Measurements from ENCODE around the gene MTFR1L.

MTFR1L gene

DNA sequence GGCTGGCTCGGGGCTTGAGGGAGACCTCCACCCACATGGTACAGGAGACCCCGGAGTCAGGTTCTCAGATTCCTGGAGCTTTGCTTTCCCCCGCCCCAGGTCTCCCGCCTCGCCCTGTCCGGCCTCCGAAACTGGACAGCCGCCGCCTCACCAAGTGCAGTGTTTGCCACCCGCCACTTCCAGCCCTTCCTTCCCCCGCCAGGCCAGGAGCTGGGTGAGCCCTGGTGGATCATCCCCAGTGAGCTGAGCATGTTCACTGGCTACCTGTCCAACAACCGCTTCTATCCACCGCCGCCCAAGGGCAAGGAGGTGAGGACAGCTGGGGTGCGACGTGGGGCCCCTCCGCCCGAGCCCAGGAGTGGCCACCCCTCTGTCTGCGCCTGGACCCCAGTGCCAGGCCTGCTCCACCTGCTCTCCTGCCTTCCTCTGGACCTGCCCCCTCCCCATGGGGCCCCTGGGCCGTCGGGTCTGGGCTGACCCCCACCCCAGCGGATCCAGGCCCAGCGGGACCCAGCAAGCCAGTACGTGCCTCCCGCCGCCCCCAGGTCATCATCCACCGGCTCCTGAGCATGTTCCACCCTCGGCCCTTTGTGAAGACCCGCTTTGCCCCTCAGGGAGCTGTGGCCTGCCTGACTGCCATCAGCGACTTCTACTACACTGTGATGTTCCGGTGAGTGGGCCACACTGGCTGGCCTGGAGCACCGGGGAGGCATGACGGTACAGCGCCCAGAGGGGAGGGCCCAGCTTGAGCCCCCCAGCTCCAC, 11.1 kb upstream of the MTFR1L start:
- DNase-seq, result no peak

DNA sequence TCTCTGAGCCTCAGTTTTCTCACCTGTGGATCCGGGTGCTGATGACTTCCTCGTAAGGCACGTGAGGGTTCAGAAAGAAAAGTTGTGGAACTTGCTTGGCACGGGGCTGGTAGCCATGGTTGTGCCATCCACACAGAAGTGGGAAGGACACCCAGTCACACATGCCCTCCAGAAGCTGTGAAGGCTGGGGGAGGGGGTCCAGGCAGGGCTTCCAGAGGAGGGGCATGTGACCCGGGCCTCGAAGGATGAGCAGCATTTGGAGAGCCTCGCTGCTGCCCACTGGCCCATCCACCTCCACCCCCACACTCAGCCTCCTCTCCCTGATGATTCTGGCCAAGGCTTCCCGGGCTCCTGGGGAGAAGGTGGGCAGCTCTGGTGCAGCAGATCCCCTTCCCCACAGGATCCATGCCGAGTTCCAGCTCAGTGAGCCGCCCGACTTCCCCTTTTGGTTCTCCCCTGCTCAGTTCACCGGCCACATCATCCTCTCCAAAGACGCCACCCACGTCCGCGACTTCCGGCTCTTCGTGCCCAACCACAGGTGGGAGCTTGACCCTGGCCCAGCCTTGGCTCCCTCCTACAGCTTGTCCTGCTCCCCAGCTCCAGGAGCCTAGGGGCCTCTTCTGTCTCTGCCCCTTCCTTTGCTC, 10.3 kb upstream of the MTFR1L start:
- DNase-seq, result no peak

DNA sequence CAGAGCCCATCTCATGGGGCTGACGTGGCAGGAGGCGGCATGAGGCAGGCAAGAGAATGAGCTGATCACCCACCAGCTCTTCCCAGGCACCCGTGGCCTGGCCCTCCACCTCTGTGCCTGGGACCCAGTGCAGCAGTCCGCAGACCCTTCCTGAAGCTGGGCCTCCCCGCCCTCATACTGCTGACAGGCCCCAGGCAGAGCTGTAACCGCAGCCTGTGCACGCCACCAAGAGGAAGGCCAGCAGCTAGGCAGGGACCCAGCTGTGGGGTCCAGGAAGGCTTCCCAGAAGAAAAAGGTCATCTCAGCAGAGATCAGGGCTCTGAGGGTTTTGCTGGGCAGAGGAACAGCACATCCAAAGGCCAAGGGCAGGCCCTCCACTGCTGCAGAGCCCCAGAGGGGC, 9.8 kb upstream of the MTFR1L start:
- DNase-seq, result no peak

DNA sequence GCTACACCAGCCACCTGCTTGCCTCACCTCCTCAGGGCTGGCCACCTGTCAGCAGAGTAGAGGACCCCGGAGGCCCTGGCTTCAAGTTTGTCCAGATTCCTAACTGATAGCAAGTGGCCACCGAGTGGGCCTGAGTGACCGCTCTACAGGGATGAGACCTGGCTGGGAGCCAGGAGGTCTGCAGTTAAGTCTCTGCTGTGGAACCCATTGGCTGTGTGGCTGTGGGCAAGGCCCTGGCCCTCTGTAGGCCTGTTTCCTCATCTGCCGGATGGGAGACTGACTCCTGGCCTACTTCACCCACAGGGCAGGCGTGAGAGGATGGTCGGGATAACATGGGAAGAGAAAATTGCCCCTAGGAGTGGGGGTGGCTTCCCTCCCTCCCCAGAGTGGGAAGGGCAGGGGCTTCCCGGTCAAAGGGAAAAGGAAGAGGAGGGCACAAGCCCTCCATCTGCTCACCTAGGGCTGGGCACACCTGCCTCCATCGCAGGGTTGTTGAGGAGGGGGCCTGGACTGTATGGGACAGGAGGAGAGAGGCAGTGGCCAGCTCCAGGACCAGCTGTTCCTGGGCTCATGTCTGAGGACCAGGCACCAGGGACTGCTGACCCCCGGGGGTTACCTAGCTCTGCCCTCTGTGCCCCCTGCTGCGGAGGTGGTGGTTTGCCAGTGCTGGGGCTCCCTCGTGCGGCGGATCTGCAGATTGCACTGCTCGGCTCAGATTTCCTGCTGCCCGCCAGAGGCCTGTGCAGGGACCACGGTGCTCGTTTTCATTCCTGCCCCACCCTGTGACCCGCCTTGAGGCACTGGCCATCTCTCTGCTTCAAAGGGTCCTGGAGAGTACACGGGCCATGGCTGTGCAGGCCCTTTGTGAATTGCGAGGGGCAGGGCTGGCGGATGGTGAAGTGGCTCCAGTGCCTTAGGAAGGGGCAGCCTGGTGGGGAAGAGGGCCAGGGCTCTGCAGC, 9.1 kb upstream of the MTFR1L start:
- DNase-seq, result no peak

DNA sequence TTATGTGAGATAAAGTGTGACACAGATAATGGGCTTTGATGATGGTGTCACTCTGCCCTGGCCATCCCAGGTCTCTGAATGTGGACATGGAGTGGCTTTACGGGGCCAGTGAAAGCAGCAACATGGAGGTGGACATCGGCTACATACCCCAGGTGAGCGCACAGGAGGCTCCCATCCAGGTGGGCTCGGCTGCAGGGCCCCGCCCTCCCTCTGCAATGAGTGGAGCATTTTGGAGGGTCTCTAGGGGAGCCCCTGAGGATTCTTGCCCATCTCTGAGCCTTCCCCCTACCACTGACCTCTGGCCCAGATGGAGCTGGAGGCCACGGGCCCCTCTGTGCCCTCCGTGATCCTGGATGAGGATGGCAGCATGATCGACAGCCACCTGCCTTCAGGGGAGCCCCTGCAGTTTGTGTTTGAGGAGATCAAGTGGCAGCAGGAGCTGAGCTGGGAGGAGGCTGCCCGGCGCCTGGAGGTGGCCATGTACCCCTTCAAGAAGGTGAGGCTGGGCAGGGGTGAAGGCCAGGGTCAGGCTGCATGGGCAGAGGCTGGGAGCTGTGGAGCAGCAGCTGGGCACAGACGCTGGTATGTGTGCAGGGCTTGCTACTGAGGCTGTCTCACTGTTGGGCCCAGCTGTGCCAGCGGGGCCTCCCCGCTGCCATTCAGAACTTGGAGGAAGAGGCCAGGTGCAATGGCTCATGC, 8.2 kb upstream of the MTFR1L start:
- DNase-seq, result no peak

DNA sequence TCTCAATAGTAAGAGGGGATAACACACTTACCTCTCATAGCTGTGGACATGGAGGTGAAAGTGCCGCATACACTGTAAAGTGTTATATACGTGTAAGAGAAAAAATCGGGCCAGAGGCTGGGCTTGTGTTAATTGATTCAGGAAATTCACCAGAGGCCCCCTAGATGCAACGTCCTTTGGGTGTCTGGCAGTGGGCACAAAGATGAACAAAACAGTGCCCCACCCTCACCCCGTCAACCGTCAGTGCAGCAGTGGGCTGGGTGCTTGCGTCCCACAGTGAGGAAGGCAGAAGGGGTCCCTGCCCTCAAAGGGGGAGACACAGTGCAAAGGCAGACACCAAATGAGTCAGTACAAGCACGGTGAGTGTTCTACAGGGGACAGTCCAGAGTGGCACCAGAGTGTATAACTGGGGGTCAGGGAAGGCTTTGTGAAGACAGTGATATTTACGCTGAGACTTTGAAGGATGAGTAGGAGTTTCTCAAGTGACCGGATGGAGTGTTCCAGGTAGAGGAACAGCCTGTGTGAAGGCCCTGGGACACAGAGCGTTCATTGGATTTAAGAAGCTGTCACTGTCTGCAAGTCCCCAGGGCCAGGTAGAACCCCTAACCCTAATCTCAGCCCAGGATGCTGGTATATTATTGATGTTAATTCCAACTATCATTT, 6.6 kb upstream of the MTFR1L start:
- DNase-seq, result no peak

DNA sequence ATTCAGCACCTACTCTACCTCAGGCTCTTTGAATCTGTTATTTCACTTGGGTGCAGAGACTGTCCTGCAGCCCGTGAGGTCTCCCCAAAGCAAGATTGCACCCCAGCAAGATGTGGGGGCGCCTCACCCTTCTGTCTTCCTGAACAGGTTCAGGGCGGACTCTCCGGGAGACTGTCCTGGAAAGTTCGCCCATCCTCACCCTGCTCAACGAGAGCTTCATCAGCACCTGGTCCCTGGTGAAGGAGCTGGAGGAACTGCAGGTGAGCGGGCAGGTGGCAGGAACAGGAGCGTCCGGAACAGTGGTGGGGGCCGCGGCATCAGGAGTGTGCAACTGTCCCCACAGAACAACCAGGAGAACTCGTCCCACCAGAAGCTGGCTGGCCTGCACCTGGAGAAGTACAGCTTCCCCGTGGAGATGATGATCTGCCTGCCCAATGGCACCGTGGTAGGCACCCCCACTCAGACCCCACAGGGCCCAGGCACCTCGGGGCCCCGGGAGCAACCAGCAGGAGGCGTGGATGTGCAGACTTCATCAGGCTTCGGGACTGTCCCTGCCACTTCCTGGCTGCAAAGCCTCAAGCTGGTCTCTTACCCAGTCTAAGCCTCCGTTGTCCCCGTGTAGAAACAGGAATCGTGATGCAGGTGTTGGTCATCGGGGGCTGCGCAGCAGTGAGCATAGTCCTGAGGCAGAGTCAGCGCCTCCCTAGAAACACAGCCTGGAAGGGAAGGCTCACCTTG, 5.9 kb upstream of the MTFR1L start:
- DNase-seq, result no peak

DNA sequence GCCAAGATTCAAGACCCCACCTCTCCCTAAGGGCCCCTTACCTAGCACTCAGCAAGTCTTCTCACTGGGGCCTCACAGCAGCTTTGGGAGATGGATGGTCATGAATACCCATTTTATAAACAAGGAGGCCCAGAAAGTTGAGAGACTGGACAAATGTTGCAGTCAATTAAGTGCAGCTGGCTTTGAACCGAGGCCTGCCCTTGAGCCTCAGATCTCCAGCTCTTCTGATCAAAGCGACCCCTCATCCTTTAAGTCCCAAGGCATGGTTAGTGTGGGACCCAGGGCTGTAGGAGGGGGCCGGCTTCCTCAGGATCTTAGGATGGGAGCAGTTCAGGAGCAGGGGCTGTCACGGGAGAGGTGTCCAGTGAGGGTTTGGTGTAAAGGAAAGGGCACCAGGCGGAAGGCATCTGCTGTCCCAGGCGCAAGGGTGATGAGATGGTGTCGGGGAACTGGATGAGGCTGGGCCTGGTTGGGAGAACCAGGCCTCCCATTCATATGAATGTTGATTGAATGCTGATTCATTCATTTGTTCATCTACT, 5.1 kb upstream of the MTFR1L start:
- DNase-seq, result no peak

DNA sequence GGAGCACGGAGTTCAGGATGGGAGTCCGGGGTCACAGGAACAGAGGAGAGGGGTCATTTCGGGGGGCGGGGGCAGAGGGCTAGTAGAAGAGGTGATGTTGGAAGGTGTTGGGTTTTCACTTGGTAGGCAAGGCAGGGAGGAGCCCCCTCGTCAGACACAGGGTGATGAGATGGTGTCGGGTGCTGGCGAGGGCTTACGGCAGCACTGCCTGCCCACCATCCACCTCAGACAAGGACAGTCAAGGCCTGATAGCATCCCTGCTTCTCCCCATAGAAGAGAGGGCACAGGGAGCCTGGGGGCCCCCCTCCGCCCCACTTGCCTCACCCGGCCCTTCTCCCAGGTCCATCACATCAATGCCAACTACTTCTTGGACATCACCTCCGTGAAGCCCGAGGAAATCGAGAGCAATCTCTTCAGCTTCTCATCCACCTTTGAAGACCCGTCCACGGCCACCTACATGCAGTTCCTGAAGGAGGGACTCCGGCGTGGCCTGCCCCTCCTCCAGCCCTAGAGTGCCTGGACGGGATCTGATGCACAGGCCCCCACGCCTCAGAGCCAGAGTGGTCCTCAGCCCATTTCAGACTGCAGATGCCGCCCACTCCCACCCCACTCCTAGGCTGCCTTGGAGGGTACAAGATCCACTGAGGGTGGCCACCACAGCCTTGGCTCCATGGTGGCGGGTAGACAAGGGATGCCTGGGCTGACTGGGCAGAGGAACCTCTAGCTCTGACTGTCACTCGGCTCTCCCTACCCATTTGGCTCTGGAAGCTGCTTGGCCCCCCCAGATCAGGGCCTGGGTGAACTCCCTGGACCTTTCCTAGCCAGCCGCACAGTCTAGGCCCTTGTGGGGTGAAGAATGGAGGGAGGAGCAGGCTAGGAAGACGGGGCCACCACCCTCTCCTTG, 4.3 kb upstream of the MTFR1L start:
- DNase-seq, result no peak

DNA sequence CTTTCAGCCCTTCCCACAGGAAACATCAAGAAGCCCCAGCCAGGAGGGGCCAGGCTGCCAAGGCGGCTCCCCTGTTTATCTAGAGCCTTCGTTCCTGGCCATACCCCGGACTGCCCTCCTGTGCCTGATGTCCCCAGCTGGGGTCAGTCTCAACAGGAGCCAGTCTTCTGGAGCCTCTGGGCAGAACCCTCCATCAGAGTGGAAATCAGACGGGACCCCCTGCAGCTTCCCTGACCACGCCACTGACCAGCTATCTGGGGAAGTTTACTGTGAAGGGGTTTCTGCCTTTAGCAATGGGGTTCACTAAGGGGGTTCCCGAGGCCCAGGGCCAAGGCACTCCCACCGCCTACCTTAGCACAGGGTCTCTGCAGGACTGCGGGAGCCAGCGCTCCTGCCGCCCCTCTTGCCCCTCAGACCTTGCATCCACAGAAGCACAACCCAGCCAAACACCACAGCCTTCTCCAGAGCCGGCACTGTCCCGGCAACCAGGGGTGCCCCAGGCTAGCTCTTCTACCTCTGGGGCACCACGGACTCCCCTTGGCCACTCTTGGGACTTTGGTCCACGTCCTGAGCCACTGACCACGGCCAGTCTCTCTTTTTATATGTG, 3.5 kb upstream of the MTFR1L start:
- no peak for DNase-seq

DNA sequence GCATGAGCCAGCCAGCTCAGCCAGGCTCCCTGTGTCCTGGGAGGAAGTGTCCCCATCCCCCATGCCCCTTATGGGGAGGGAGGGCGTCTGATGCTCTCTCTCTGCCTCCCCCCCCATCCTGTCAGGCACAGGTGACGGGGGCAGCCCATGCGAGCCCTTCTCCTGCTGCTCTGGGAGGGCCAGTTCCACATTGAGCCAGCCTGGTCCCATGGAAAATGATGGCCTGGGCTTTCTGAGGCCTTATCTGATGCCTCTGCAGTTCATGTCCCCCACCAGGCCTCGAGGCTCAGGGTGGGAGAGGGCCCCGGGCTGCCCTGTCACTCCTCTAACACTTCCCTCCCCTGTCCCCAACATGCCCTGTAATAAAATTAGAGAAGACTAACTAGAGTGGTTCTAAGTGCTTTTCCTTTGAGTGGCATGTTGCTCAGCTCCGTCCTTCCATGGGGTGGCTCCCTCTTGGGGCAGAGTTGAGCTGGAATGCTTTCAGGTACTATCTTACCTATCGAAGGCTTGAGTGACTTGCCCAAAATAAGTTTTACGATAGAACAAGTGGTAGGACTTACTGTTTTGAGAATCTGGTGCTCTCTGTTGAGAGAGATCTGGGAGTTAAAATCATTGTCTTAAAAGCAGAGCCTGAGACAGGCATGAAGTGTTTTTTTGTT, 1.8 kb upstream of the MTFR1L start:
- no peak for DNase-seq

DNA sequence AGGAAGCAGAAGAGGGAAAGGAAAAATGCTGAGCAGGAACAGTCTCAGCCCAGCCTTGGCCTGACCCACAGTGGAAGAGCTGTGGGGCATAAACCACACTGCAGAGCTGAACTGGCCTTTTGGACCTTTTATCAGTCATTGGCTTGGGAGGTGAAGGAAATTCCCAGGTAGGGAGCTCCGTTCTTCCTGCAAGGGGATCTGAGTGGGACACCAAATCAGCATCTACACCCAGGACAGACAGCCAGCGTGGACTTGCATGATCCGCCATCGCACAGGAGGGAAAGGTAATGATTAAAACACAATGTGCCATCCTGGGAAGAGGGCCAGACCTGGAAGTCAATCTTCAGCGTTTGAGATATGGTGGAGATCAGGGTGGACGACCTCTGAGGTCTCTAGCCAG, 1.2 kb upstream of the MTFR1L start:
- DNase-seq, result no peak

DNA sequence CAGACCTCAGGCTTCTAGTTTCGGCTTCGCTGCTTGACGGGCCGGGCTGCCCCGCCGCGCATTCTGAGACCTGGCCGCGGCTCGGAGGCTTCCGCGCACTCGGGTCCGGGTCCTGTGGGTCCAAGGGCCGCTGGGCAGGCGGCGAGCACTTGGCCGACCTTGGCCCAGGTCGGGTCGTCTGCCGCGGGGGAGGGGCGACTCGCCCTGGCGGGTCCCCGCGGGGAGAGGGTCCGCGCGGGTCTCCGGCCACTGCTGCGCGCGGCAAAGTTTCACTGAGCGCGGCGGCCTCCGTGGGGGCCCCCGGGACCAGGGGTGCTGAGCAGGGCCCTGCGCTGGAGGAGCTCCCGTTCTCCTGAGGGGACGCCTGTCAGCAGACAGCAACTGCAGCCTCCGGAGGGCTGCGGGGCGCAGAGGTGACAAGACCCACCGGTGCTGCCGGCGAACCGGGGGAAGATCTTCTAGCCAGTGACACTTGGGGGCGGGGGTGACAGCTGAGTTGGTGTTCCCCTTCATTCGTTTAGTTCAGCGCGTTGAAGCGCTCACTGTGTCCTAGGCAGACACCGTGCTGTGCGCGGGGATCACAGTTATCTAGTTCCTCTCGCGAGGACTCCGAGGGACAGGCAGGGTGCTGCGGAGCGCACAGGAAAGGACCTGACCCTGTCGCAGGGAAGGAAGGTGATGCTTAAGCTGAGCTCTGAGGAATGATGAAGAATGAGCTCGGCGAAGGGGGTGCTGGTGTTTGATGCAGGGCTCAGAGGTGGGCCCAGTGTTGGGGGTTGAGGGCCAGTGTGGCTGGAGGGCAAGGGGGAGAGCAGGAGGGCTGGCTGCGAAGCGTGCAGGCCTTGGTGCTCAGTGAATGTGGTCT, 725 bp downstream of the MTFR1L start:
- DNase-seq, result no peak

DNA sequence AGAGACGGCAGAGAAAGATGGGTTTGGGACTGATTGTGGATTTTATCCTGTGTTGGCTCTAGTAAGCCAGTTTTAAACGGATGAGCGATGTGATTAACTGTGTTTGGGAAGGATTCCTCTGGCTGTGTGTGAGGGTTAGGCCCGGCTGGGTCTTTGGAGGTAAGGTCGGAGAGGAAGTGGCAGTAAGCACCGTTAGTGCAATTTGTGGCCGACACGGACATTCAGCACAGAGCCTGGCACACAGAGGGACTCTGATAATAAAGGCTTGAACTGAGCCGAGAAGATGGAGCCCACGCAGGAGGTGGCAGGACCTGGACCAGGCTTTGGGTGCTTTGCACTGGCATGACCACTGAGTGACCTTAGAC, 1.3 kb downstream of the MTFR1L start:
- DNase-seq, result no peak

DNA sequence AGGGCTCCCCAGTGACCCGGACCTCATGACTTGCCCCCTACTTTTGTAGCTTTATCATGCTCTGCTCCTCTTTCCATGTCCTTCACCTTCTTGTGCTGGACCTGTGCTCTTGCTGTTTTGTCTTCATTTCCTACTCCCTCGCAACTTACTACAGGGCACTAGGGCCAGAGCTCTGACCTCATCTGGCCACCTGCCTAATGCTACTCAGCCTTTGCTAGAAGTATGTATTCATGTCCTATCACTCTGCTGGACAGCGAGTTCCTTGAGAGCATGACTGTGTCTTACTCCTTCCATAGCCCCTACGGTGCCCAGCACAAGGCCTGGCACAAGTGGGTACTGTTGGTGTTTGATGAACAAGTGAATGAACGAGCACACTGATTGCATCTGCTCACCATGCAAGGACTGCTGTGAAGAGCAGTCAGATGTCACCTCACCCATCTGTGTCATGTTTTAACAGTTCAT, 1.9 kb downstream of the MTFR1L start:
- no peak for DNase-seq

DNA sequence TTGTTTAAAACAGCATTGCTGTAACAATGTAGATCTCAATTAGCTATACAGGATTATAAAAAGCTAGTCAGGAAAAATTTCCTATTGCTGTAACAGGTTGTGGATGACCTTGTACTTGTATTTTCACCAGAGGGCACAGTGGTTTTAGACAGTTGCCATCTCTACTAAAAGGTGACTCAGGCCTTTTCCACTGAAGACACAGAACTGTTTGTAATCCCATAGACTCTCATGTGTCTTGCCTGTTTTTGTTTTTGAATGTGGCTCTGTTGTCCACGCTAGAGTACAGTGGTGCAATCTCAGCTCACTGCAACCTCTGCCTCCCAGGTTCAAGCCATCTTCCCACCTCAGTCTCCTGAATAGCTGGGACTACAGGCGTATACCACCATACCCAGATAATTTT, 5.9 kb downstream of the MTFR1L start:
- no peak for DNase-seq

DNA sequence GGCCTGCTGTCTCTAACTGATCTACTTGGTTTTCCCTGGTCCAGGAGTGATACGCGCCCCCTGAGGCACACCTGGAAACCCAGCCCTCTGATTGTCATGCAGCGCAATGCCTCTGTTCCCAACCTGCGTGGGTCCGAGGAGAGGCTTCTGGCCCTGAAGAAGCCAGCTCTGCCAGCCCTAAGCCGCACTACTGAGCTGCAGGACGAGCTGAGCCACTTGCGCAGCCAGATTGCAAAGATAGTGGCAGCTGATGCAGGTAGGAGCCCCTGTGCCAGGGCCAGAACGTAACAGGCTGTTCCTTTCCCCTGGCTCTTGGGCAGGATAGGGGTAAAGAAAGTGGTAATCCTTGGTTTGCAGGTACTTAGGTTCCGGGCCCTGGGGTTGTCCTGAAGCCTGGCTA, 6.8 kb downstream of the MTFR1L start:
- DNase-seq, result no peak

DNA sequence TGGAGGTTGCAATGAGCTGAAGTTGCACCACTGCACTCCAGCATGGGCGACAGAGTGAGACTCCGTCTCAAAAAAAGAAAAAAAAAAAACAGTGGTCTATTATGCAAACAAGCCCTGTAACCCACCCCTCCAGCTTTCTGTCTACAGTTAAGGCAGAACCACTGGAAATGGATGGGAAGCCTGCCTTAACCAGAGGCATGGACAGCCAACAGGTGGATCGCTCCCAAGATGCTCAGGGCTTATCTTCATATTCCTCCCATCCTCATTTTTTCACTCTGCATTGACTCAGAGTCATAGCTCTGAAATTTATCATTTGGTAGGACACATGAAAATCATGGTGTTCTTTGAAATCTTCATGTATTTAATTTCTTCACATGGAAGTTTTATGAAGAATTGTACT, 8.7 kb downstream of the MTFR1L start:
- no peak for DNase-seq
